GM15510 (cell line): Measurements from ENCODE around the gene ZNF524.

ENCODE experiments used
- POLR2A ChIP-seq: IDR thresholded peaks from 3 replicates; pipeline ENCODE4 v1.6.1; 2011; ENCODE audit warnings: borderline replicate concordance; ENCODE audit not compliant: insufficient read length; ENCODE audit errors: extremely low read depth

Gene ZNF524

GRCh38 chr19:55640577-55641425 is 40.7 kb downstream of the ZNF524 start, which contains the start of gene ZNF580:
Gene ZNF580 (plus strand): TSS chr19:55641002. CDS start chr19:55642509, 1,507 bp downstream.
- TF ChIP-seq POLR2A = peak; percentile 48

GRCh38 chr19:55641426-55642152 is 41.5 kb downstream of the ZNF524 start:
- no peak for TF ChIP-seq POLR2A

GRCh38 chr19:55642153-55643002 is 42.3 kb downstream of the ZNF524 start:
- TF ChIP-seq POLR2A = peak; percentile 5

GRCh38 chr19:55643003-55643886 is 43.2 kb downstream of the ZNF524 start, which contains the start of gene ZNF581:
Gene ZNF581 (plus strand): TSS chr19:55643649. CDS start chr19:55644572, 923 bp downstream.
- TF ChIP-seq POLR2A = peak; percentile 47

- no peak for TF ChIP-seq POLR2A
Measured at GRCh38 chr19:55643887-55644176, 43.7 kb downstream of the ZNF524 start.

GRCh38 chr19:55644191-55644833 is 44.2 kb downstream of the ZNF524 start:
- TF ChIP-seq POLR2A = no peak

- TF ChIP-seq POLR2A = no peak
Measured at GRCh38 chr19:55644842-55645511, 44.9 kb downstream of the ZNF524 start.

GRCh38 chr19:55645512-55645881 is 45.4 kb downstream of the ZNF524 start:
- no peak for TF ChIP-seq POLR2A

GRCh38 chr19:55646889-55647731 is 47.0 kb downstream of the ZNF524 start:
- TF ChIP-seq POLR2A = no peak

- peak; percentile 31 for TF ChIP-seq POLR2A
Measured at GRCh38 chr19:55647732-55648584, 47.9 kb downstream of the ZNF524 start, which contains the start of gene CCDC106. Gene CCDC106 (plus strand): TSS chr19:55648212. CDS start chr19:55649047, 835 bp downstream.
